Measurements from ENCODE around the gene APC2. TPM values are rescaled to one million over a fixed set of nuclear protein-coding genes. Genes with fewer than 3 reads are reported as not detected.

Gene APC2
- total RNA-seq, 1 donor from 2014 or later: 0.12 TPM

DNA sequence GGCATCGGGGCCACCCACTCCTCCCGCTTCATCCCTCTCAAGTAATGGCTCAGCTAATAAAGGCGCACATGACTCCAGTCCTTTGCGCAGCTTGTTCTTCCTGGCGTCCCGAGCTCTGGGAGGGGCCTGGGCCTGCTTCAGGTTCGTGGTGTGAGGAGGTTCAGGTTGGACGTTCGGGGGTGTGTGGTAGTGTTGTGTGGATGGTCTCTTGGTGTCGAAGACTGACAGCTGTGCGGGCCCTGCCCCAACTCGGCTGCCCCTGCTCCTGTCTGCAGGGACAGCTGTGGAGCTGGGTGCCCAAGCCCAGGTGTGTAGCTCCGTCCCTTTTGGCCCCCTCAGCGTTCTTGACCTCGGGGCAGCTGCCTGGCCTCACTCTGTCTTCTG lies 9.5 kb upstream of the APC2 start:
- Histone ChIP-seq H3K27ac (no peak overlapping the region), H3K36me3 (peaks cover 45% of the 10 kb centered on the region), H3K4me3 (no peak overlapping the region), H3K9me3 (no peaks in the 10 kb centered on the region), H3K27me3 (ENCODE audit: low read depth) (peaks cover 1% of the 10 kb centered on the region), H3K4me1 (peaks cover 28% of the 10 kb centered on the region)
- ATAC-seq (no peak), DNase-seq (no peak)
- intact Hi-C loops (cut with DNase I): no loop called here
- TF ChIP-seq, protein P1, sequence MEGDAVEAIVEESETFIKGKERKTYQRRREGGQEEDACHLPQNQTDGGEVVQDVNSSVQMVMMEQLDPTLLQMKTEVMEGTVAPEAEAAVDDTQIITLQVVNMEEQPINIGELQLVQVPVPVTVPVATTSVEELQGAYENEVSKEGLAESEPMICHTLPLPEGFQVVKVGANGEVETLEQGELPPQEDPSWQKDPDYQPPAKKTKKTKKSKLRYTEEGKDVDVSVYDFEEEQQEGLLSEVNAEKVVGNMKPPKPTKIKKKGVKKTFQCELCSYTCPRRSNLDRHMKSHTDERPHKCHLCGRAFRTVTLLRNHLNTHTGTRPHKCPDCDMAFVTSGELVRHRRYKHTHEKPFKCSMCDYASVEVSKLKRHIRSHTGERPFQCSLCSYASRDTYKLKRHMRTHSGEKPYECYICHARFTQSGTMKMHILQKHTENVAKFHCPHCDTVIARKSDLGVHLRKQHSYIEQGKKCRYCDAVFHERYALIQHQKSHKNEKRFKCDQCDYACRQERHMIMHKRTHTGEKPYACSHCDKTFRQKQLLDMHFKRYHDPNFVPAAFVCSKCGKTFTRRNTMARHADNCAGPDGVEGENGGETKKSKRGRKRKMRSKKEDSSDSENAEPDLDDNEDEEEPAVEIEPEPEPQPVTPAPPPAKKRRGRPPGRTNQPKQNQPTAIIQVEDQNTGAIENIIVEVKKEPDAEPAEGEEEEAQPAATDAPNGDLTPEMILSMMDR (IDR thresholded peaks at IDR 0.05): no peak

DNA sequence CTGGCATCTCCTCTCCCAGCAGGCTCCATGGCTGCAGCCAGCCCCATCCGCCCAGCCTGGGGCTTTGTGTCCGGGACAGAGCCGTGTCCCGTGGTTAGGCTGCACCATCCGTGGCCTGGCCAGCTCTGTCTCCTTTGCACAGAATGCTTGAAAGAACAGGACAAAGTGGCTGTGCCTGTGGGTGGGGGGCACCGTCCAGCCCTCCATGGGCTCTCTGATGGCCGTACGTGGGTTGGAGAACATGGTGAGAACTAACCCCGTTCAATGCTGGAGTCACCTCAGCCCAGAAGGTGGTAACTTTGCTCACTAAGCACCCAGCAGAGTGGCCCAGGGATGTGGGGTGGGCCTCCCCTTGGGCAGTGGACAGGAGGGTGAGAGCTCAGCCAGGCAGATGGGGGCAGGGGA lies 8.9 kb upstream of the APC2 start:
- intact Hi-C loops (cut with DNase I): no loop called here
- ATAC-seq: no peak

DNA sequence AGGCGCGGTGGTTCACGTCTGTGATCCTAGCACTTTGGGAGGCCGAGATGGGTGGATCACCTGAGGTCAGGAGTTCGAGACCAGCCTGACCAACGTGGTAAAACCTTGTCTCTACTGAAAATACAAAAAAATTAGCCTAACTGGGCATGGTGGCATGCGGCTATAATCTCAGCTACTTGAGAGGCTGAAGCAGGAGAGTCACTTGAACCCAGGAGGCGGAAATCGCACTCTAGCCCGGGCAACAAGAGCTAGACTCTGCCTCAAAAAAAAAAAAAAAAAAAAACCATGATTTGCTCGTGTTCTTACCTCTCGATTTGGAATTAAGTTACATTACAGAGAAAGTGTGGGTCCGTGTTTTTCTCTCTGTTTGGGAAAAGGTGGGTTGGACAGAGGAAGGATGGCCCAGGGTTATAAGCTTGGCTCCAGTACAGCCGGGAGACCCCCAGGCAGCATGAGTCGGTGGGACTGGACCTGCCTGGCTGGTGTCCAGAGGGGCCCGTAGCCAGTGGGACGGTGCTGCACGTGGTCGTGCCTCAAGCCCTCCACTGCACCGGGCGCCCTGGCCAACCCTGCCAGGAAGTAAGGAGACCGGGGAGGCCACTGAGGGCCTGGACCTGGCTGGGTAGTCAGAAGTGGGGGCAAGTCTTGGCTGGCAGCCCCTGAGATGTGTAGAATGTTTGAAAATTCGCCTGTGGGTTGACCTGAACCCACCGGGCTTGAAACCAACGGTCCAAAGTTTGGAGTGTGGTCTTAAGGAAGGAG lies 8.1 kb upstream of the APC2 start:
- Histone ChIP-seq H3K4me3 (no peak overlapping the region), H3K27ac (no peak overlapping the region), H3K36me3 (peaks cover 41% of the 10 kb centered on the region), H3K9me3 (no peaks in the 10 kb centered on the region), H3K27me3 (ENCODE audit: low read depth) (peaks cover 16% of the 10 kb centered on the region), H3K4me1 (peaks cover 41% of the 10 kb centered on the region)
- ATAC-seq (no peak), DNase-seq (peak; percentile 46)
- TF ChIP-seq, protein P1 (IDR thresholded peaks at IDR 0.05): no peak
- intact Hi-C loops (cut with DNase I): no loop called here

More for the DNA sequence above, 8.9 kb upstream of the APC2 start:
- no peaks in the 10 kb centered on the region for H3K9me3 ChIP-seq
- H3K27me3 ChIP-seq (ENCODE audit: low read depth): peaks cover 8% of the 10 kb centered on the region
- H3K4me3 ChIP-seq: no peak overlapping the region
- peaks cover 34% of the 10 kb centered on the region for H3K4me1 ChIP-seq
- no peak overlapping the region for H3K27ac ChIP-seq
- peak; percentile 40 for DNase-seq
- H3K36me3 ChIP-seq: peaks cover 41% of the 10 kb centered on the region
- TF ChIP-seq, protein P1 (IDR thresholded peaks at IDR 0.05): no peak

DNA sequence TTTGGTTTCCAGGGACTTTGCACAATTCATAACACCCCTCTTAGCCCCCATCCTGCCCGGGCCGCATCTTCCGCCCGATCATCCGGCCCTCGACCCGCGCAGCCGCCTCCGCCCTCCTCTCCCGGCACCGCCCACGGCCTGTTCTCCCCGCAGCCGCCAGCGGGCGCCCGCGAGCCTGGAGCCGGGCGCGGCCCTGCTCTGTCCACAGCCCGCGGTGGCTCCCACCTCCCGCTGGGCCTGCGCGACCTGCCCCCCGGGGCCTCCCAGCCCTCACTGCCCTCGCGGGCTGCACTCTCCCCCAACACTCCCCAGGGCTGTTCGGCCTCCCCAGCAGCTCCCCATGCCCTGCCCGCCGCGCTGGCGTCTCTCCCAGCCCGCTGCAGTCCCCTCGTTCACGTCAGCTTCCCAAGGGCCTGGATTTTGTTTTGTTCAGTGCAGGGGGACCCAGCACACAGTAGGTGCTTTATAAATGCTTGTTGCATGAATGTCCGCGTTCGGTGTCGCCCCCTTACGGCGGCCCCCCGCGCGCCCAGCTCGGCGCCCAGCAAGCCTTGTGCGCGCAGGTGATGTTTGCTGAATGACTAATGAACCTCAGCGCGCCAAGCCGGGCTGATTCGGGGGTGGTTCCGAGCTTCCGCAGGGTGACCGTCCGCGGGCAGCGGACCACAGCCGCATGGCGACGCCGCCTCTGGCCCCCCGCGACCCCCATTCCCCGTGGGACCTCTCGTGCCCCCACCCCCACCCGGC lies 4.6 kb upstream of the APC2 start:
- intact Hi-C loops (cut with DNase I): no loop called here
- H3K4me1 ChIP-seq: peaks cover 22% of the 10 kb centered on the region
- peak overlapping the region; percentile 55 for H3K4me3 ChIP-seq
- H3K27me3 ChIP-seq (ENCODE audit: low read depth): peaks cover 51% of the 10 kb centered on the region
- H3K36me3 ChIP-seq: peaks cover 29% of the 10 kb centered on the region
- no peak overlapping the region for H3K27ac ChIP-seq
- peak; percentile 83 for DNase-seq
- H3K9me3 ChIP-seq: no peaks in the 10 kb centered on the region
- TF ChIP-seq, protein P1 (IDR thresholded peaks at IDR 0.05): peak; percentile 93
- ATAC-seq: peak; percentile 92 to 94

DNA sequence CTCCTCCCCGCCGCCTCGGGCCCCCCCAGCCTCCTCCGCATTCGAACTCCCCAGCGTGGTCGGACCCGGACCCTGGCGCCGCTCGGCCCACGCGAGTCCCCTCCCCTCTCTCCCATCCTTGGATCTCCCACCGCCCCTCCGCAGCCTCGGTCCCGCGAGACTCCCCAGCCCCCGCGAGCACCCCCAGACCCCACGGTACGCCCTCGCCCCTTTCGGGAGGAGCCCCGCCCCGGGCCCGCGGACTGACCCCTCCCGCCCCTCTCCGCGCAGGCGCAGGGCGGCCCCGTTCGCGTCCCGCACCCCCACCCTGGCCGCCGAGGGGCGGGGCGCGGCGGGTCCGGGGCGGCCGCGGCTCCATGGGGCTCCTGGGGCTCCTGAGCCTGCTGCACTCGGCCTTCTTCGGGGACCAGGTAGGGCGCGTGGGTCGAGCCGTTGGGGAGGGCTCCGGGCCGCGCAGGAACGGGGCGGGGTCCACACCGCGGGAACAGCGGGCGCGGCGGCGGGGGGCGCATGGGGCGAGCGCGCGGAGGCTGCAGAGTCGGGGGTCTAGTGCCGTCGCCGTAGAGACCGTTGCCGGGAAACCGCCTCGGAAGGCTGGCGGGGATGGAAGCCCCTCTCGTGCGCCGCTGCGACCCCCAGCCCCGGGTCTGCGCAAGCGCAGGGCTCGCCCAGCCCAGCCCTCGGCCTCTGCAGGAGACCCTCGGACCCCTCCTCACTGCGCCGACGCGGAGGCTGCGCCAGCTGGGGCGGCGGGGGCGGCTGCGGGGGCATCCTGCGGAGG lies 3.8 kb upstream of the APC2 start:
- Histone ChIP-seq H3K4me3 (peak overlapping the region; percentile 55), H3K36me3 (peaks cover 21% of the 10 kb centered on the region), H3K9me3 (no peaks in the 10 kb centered on the region), H3K27me3 (ENCODE audit: low read depth) (peaks cover 59% of the 10 kb centered on the region), H3K27ac (no peak overlapping the region), H3K4me1 (peaks cover 22% of the 10 kb centered on the region)
- DNase-seq (no peak), ATAC-seq (peak; percentile 26 to 30)
- intact Hi-C loops (cut with DNase I): no loop called here
- TF ChIP-seq, protein P1 (IDR thresholded peaks at IDR 0.05): no peak

All from lower lobe of right lung (tissue), 2 donors.